ENCODE results near the gene CEP70.
"Not testable (repeated sequence)": the region's sequence is repeated elsewhere in the genome, so short reads cannot be mapped to it uniquely, and the experiment has no call there.

The CEP70 gene, protein sequence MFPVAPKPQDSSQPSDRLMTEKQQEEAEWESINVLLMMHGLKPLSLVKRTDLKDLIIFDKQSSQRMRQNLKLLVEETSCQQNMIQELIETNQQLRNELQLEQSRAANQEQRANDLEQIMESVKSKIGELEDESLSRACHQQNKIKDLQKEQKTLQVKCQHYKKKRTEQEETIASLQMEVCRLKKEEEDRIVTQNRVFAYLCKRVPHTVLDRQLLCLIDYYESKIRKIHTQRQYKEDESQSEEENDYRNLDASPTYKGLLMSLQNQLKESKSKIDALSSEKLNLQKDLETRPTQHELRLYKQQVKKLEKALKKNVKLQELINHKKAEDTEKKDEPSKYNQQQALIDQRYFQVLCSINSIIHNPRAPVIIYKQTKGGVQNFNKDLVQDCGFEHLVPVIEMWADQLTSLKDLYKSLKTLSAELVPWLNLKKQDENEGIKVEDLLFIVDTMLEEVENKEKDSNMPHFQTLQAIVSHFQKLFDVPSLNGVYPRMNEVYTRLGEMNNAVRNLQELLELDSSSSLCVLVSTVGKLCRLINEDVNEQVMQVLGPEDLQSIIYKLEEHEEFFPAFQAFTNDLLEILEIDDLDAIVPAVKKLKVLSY

DNA sequence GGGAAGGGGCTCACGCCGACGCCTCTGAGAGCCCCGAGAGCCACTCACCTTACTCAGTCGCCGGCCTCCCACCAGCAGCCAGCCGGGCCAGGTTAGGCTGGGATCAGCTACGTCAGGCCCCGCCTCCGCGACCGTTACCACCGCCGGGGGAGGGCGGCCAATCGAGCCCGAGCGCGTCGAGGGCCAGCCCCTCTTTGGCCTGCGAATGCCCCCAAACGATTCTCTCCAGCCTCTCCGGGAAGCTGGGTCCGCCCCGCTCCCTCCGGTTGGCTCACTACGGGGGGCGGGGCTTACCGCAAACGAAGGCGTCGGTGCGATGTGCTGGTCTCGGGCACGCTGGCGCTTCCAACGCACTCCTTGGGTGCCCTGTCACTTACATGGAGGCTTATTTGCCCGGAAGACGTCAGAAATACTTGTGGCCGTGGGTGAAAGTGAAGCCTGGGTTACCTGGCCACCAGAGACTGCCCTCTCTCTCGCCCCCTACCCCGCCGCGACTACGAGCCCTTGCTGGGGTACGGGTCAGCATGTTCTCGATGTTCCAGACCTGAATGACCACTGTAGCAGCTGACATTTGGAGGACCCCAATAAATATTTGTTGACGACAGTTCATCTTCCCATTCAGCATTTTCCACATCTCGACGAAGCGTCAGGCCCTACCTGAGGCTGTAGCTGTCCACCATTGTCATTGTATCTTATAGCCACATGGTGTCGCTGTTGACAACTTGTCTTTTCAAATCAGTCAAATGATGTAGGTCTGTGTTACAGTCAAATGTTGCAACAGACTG is at the start of gene CEP70:
Gene CEP70 (minus strand): TSS at position 111 of the 785 bp plus-strand sequence. CDS start 21,333 bp downstream, outside the sequence.
- no peak for DNase-seq

DNA sequence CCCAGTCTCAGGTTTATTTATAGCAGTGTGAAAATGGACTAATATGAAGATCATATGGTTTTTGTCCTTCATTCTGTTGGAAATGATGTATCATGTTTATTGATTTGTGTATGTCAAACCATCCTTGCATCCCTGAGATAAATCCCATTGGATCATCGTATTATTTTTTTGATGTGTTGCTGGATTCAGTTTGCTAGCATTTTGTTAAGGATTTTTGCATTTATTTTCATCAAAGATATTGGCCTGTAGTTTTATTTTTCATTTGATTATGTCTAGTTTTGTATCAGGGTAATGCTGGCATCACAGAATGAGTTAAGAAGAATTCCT is 48.8 kb upstream of the CEP70 start:
- DNase-seq: no peak

DNA sequence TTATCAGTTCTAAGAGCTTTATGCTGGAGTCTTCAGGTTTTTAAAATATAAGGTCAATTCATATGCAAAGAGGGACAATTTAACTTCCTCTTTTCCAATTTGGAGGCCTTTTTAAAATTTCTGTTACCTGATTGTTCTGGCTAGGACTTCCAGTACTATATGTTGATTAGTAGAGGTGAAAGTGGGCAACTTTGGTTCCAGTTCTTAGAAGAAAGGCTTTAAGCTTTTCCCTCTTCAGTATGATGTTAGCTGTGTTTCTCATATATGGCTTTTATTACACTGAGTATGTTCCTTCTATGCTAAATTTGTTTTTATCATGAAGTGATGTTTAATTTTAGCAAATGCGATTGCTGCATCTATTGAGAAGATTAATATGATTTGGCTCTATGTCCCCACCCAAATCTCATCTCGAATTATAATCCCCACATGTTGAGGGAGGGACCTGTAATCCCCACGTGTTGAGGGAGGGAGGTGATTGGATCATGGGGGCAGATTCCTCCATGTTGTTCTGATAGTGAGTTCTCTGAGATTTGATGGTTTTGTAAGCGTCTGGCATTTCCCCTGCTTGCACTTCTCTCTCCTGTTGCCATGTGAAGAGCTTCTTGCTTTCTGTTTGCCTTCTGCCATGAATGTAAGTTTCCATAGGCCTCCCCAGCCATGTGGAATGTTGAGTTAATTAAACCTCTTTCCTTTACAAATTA is 48.3 kb upstream of the CEP70 start:
- DNase-seq: no peak

DNA sequence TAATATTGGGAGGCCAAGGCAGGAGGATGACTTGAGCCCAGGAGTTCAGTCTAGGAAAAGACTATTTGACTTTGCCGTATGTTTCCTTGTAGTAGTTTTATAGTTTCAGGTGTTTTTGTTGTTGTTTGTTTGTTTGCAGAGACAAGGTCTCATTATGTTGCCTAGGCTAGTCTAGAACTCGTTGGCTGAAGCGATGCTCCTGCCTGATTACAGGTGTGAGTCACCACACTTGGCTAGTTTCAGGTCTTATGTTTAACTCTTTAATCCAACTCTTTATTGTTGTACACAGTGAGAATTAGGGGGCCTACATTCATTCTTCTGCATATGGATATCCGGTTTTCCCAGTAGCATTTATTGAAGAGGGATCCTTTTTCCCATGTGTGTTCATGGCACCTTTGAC is 46.5 kb upstream of the CEP70 start:
- no peak for DNase-seq

DNA sequence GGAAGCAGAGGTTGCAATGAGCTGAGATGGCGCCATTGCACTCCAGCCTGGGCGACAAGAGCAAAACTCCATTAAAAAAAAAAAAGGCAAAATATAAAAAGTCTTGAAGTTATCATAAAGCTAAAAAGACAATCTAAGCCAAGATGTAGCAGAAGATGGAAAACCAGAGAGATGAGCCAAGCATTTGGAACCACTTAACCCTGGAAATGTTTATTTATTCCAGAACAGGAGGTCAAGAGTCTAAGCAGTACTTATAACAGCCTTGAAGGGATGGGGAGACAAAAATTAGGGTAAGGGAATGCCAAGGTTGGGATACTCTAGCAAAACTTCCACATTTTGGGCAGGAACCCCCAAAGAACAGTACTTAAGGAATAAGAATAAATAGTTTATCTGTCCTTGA is 44.6 kb upstream of the CEP70 start:
- DNase-seq: no peak

DNA sequence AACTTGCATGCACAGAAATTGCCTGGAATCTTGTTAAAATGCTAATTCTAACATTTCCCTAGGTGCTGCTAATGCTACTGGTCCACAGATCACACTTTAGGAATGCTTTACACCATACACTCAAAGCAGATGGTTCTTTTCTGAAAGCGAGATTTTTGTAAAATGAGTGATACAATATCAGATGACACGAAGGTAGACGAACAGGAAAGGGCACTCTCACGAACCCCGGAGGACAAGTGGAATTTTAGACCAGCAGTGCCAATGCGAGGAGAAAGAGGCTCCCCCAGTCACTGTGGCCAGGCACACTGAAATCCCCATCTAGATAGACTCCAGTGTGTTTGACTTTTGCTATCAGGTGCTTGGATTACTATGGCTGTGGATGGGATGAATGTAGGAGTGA is 35.5 kb upstream of the CEP70 start:
- no peak for DNase-seq

DNA sequence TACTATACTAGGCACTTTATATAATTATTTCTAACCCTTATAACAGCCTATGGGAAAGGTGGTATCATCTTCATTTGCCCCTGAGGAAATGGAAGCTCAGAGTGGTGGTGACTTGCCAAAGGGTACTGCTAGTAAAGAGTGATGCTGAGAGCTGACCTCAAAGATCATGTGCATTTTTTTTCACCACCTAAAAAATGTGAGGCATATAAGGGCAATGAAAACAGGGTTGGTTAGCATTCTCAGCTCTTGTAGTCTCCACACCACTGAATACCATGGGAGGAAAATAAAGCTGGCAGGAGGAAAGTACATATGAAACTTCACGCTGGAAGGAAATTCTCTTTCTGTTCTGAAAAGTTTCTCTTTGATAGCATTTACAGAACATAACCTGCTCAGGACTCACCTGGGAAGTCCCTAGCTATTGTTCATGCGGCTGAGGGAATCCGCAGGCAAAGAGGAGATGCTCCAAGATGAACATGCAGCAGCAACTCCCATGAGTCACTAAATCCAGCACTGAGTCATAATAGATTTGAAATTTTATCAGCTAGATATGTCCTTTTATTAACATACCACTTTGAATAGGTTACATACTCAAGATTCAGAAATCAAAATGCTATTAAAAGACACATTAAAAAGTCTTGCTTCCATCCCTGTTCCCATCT is 31.8 kb upstream of the CEP70 start:
- DNase-seq: no peak

DNA sequence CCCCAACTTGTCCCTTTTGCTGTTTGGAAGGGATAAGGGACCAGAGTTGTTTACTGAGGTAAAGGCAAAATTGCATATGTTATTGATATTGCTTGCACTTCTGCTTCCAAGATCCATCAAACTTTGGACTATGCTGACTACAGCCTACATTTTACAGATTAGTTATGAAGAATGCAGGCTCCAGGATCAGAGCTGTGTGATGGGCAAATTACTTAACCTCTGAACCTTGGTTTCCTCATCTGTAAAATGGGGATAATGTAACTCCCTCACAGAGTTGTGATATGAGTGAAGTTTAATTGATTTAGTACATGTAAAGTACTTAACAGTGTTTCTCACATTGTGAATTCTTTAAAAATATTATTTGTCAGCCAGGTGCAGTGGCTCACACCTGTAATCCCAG is 30.5 kb upstream of the CEP70 start:
- no peak for DNase-seq

DNA sequence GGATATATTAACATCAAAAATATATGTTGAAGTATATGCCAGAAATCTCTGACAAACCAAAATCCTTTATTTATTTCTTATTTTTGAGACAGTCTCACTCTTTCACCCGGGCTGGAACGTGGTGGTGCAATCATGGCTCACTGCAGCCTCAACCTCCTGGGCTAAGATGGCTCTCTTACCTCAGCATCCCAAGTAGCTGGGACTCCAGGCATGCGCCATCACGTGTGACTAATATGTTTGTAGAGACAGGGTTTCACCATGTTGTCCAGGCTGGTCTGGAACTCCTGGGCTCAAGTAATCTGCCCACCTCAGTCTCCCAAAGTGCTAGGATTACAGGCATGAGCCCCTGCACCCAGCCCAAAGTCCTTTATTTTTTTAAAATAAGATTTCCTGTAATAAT is 26.4 kb upstream of the CEP70 start:
- DNase-seq: no peak

DNA sequence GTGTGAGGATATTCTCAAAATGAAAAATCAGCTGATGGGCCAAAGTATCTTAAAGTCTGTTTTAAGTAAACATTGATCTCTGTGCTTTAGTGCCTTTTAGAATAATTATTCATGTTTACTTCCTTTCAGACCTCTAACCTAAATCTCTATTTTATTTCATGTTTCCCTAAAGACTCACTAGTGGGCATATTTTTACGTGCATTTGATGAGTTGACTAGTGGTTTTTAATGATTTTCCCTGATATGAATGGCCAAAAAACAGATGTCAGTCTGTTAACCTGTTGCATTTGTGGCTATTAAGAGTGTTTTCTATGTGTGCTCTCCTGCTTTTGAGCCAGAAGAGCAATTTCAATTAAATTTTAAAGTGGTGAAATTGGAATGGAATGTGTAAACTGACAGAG is 21.4 kb upstream of the CEP70 start:
- no peak for DNase-seq

DNA sequence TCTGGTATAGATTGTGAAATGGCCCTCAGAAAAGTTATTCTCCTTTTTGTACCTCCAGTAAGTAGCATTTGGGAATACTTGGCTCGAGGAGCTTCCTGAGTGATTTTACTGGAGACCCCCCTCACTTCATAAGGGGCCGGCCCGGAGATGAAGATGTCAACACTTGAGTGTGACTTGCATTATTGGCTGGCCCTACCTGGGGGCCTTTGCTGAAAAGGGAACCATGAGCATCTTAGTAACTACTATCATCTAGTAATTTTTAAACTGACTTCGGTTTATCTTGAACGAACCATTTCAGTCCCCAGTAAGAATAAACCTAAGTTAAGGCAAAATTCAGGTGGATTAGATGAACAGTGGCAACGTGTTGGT is 15.8 kb upstream of the CEP70 start:
- no peak for DNase-seq

DNA sequence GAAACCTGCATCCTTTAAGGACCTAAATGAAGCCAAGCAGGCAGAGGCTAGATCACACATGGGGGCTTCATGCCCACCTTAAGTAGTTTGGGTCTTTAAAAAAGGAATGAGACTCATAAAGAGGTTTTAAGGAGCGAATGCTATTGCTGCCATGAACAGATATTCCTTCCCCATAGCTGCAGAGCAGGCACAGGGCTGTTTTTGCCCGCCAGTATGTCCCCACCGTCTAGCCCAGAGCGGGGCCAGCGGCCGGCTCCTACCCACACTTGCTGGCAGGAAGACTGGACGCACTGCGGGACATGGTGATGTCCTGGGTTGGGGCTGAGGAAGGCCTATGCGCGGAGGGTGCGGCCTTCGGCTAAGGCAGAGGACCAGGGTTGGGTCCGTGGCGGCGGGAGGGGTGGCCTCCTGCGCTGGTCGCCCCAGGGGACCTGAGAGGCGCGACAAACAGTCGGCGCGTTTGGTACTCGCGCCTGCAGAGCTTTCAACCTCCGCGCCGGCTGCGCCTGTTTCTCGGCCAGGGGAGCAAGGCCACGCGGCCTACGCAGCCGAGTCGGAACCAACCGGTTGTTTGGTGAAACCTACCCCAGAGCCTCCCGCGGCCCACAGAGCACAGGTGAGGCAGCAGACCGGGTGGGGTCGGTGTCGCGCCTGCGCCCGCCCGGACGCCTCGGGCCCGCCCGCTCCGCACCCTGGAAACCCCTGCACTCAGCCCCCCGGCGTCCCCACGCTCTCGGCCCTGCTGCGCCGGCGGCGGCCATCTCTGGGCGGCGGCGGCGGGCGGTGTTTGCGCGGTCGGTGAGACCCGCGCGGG is 14.5 kb upstream of the CEP70 start, which contains the start of gene FAIM:
Gene FAIM (plus strand): TSS at position 450 of the 814 bp plus-strand sequence. CDS start 10,956 bp downstream, outside the sequence.
- DNase-seq: peak; percentile 67

DNA sequence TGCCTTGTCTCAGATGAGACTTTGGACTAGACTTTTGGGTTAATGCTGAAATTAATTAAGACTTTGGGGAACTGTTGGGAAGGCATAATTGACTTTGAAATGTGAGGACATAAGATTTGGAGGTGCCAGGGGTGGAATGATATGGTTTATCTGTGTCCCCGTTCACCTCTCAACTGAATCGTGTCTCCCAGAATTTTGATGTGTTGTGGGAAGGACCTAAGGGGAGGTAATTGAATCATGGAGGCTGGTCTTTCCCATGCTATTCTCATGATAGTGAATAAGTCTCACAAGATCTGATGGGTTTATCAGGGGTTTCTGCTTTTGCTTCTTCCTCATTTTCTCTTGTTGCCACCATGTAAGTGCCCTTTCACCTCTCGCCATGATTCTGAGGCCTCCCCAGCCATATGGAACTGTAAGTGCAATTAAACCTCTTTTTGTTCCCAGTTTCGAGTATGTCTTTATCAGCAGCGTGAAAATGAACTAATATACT is 10.1 kb upstream of the CEP70 start:
- not testable (repeated sequence) for DNase-seq

DNA sequence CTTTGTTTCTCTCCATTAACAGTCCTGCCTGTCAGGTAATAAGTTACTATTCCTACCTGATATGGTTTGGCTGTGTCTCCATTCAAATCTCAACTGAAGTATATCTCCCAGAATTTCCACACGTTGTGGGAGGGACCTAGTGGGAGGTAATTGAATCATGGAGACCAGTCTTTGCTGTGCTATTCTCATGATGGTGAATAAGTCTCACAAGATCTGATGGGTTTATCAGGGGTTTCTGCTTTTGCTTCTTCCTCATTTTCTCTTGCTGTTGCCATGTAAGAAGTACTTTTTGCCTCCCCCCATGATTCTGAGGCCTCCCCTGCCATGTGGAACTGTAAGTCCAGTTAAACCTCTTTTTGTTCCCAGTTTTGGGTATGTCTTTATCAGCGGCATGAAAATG is 7.6 kb upstream of the CEP70 start:
- not testable (repeated sequence) for DNase-seq

DNA sequence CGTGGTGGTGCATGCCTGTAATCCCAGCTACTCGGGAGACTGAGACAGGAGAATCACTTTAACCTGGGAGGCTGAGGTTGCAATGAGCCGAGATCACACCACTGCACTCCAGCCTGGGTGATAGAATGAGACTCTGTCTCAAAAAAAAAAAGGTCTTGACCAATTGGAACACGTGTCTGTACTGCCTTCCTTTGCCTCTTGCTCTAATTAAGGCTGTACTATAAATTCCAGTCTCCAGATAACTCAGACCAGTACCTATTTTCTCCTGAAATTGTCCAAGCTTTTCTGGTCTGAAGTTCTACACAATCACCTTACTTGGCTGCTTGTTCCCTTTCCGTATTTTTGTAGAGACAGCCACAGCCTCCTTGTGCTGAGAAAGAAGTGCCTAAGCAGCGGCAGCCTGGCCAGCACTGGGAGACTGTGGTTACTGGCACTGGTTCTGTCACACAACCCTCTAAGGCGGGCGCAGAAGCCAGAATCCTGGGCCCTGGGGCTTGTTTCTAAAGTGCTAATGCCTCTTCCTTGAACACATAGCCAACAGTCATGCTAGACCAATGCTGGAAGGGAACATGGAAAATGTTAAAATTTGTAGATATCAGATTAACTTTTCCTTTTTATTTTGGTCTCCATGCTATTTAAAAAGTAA is 6.2 kb upstream of the CEP70 start:
- DNase-seq: no peak

DNA sequence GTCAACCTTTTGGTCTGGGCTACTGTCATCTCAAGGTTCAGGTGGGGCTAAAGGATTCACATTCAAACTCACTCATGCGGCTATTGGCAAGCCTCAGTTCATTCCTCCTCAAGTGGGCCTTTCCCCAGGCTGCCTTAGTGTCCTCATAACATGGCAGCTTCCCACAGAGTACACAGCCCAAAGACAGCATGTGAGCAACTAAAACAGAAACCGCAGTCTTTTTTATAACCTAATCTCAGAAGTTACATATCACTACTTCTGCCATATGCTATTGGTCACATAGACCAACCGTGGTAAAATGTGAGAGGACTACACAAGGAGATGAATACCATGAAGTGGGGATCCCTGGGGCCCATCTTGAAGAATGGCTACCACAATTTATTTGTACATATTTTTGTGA is 4.5 kb upstream of the CEP70 start:
- DNase-seq: no peak

DNA sequence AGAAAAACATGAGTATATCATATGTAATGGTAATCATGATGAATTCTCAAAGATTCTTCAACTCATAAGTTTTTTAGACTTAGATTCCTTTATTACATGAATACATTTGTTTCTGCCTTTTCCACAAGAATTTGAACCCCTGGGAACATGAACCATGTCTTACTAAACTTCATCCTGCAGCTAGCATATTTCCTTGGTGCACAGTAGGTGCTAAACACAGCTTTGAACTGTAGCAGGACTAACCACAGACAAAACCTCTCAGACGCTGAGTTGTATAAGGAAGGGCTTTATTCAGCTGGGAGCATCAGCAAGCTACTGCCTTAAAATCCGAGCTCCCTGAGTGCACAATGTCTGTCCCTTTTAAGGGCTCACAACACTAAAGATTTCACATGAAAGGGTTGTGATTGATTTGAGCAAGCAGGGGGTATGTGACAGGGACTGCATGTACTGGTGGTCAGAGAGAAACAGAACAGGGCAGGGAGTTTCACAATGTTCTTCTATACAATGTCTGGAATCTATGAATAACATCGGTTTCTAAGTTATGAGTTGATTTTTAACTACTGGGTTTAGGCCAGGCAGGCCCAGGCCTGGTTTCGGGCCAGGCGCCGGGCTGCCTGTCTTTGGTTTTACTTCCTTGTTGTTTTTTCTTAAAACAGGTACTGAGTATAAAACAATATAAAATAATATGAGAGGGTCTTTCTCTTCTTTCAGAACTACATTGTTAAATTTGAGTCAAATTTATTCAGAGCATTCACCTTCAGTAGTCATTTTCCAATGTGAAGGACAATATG is 3.3 kb upstream of the CEP70 start:
- DNase-seq: not testable (repeated sequence)

DNA sequence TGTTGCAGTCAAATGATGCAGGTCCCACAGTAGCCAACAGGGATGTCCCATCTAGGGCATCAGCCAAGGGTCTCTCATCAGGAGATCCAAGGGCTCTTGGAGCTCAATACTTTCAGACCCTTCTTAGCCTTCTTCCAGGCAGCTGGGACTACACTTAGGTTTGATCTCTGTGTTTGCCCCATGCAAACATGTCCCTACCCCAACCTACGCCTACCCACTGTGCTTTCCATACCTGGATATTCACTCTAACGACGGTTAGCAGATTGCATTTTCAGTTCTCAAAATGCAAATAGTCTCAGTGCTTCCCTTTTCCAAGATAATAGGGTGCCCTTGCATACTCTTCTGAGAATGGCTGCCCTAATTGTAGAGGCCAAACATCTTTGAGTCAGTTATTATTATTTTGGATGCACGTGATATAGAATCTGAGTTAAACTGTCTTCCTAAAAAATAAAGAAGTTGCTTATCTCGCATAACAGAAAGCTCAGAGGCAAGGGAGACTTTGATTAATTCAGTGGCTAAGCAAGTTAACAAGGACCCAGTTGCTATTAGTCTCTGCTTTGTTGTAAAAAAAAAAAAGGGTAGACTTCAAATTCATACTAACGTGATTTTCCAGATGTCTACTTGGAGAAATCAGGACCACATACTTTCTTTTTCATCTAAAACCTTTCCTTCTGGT is 1.0 kb upstream of the CEP70 start:
- no peak for DNase-seq

DNA sequence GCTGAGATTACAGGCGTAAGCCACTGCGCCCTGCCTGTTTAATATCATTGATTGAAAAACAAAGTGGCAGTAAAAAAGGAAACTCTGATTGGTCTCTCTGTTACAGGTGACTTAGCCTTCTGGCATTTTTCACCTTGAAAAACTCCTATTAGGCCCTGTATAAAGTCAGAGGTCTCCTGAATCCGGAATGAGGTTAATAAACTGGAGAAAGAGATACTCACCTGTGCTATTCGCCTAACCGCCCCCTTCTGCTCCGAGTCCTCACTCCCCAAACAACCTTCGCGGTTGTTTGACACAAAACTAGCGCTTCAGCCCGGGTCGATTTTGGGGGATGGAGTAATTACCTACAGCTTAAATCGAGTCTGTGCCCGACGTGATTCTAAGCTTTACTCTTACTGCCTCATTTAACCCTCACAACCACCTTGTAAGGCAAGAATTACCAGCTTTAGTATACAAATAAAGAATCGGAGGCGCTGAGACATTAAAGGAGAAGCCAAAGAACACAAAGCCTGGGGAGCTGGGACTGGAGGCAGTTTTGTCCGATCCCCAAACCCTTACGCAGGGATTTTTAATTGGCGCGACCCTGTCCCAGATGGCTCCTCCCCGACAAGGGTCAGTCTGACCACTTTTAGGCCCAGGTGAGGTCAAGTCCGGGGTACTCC is 441 bp downstream of the CEP70 start:
- DNase-seq: no peak
